Caco-2 (cell line): Measurements from ENCODE around the gene ENTPD2. TPM values are rescaled to one million over a fixed set of nuclear protein-coding genes. Genes with fewer than 3 reads are reported as not detected.

Experiments used
- BruUV-seq: library from RNA; stranded (reverse); fragments of 400-500 nt; replicated peaks from 2 replicates; lab custom pipeline; 2021; lab: Mats Ljungman, UMichigan
- CTCF ChIA-PET: fragments of 300-600 bp; sonication (Branson Sonifier 250); formaldehyde crosslinking; loops from one replicate; lab custom pipeline; 2022; ENCODE audit warnings: antibody characterized with exemption; lab: Charles Lee
- POLR2A ChIA-PET: fragments of 300-600 bp; sonication (Branson Sonifier 250); formaldehyde crosslinking; loops from one replicate; lab custom pipeline; 2022; ENCODE audit warnings: antibody characterized with exemption; lab: Charles Lee
- DNase-seq, 2 experiments: peaks; one replicate each; pipeline versions ENCODE4 v3.0.0 to v3.0.0-alpha.2; 2020 to 2022
- H3K27me3 ChIP-seq: replicated peaks from 2 replicates; pipeline ENCODE4 v1.6.0; 2011; ENCODE audit warnings: low read length; ENCODE audit not compliant: control insufficient read depth, insufficient read depth
- H3K36me3 ChIP-seq: 2 replicates; pipeline ENCODE4 v1.5.1; 2011; ENCODE audit warnings: low read length; ENCODE audit not compliant: control insufficient read depth, insufficient read depth
- H3K4me1 ChIP-seq: fragments of 250-450 bp; sonication (Bioruptor Pico); 2 replicates; pipeline ENCODE4 v1.5.1; 2020; ENCODE audit warnings: mild to moderate bottlenecking
- H3K4me3 ChIP-seq: 2 replicates; pipeline ENCODE4 v1.5.1; 2011; ENCODE audit warnings: low read depth, mild to moderate bottlenecking, control low read depth, low read length
- H3K9me3 ChIP-seq: fragments of 250-450 bp; sonication (Bioruptor Pico); 2 replicates; pipeline ENCODE4 v1.5.1; 2020; ENCODE audit warnings: mild to moderate bottlenecking, moderate library complexity
- H3K27ac Mint-ChIP-seq: one replicate; pipeline ENCODE4 v1.8.0; 2022; ENCODE audit warnings: mixed read lengths; ENCODE audit not compliant: unreplicated experiment
- H3K27me3 Mint-ChIP-seq: one replicate; pipeline ENCODE4 v1.8.0; 2022; ENCODE audit warnings: mixed read lengths; ENCODE audit not compliant: insufficient read depth, unreplicated experiment
- H3K36me3 Mint-ChIP-seq: one replicate; pipeline ENCODE4 v1.8.0; 2022; ENCODE audit warnings: mild to moderate bottlenecking, mixed read lengths; ENCODE audit not compliant: insufficient read depth, unreplicated experiment
- H3K4me1 Mint-ChIP-seq: one replicate; pipeline ENCODE4 v1.8.0; 2022; ENCODE audit warnings: low read depth, mixed read lengths; ENCODE audit not compliant: unreplicated experiment
- H3K4me3 Mint-ChIP-seq: one replicate; pipeline ENCODE4 v1.8.0; 2022; ENCODE audit warnings: mild to moderate bottlenecking, moderate library complexity, mixed read lengths; ENCODE audit not compliant: unreplicated experiment
- H3K9me3 Mint-ChIP-seq: one replicate; pipeline ENCODE4 v1.8.0; 2022; ENCODE audit warnings: mixed read lengths; ENCODE audit not compliant: unreplicated experiment
- CTCF ChIP-seq, 2 experiments: fragments of 200-600 bp in 1 of 2; IDR thresholded peaks; 1 replicate in 1 of 2; 2 replicates in 1 of 2; pipeline versions ENCODE4 v1.5.1 to v1.8.0; 2011 to 2022; ENCODE audit warnings: antibody characterized with exemption in 1 of 2, control low read depth in 1 of 2, inconsistent platforms in 1 of 2, low read depth in 1 of 2, low read length in 1 of 2, mild to moderate bottlenecking in 1 of 2, moderate library complexity in 1 of 2; ENCODE audit not compliant: insufficient read depth in 1 of 2, severe bottlenecking in 1 of 2, unreplicated experiment in 1 of 2
- intact Hi-C: fragments of 100-400 bp; cut with micrococcal nuclease; formaldehyde crosslinking; loops from one replicate; pipeline ENCODE4 v1.10.0; 2022; ENCODE audit not compliant: unreplicated experiment
- total RNA-seq: library from RNA; stranded (reverse); gene quantifications from 2 replicates; pipeline ENCODE4 v1.2.3, GENCODE V29; 2022

ENTPD2 gene
- total RNA-seq, 1 experiment from 2014 or later: 2.9 TPM

DNA sequence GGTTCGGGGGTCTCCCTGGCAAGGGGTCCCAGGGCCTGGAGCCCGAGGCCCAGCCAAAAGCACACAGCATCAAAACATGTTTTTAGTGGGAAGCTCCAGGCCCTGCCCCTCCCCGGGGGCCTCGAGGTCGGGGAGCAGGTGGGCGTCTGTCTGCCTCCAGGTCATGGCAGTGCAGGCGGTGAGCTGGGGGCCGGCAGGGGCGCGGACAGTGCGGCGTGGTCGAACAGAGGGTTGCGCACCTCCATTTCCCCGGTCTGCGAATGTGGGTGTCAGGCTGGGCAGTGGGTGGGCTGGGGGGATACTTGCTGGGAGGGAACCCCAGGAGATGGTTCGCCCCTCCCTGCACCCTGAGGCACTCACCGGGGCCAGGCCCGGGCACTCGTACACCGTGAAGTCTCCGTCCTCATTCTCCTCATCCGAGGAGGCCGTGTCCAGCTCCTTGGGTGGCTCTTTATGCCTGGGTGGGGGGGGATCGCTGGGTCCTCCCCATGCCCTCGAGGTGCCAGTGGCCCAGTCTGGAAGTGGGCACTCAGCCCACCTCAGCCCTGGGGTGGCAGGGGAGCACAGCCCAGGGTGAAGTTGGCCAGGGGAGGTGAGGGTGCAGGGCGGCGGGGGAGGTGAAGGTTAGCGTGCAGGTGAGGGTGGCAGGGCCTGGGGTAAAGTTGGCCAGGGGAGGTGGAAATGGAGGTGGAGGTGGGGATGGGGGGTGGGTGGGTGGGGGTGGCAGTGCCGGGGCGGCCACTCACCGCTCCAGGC is 14.1 kb downstream of the ENTPD2 start:
- Histone ChIP-seq H3K27me3 (no peaks in the 10 kb centered on the region), H3K9me3 (no peaks in the 10 kb centered on the region), H3K36me3 (no peaks in the 10 kb centered on the region), H3K4me1 (peaks cover 6% of the 10 kb centered on the region), H3K4me3 (no peak overlapping the region)
- POLR2A ChIA-PET: no interaction called here
- Mint-ChIP-seq H3K36me3 (peaks cover 18% of the 10 kb centered on the region), H3K4me1 (no peaks in the 10 kb centered on the region), H3K27me3 (no peaks in the 10 kb centered on the region), H3K9me3 (no peaks in the 10 kb centered on the region), H3K4me3 (no peak overlapping the region), H3K27ac (no peak overlapping the region)
- intact Hi-C loops: no loop called here
- DNase-seq: no peak
- CTCF ChIA-PET: interaction anchor here (0.6 kb wide), 2 partner anchors 9 to 26 kb away, joined by 3 read pairs; no protein-coding TSS in a partner anchor
- BruUV-seq: TSS peak; percentile 45
- no peak for TF ChIP-seq CTCF (IDR thresholded peaks at IDR 0.05; ENCODE audit: insufficient read depth in 1 of 2, low read depth in 1 of 2, low read length in 1 of 2, severe bottlenecking in 1 of 2, unreplicated experiment in 1 of 2)

DNA sequence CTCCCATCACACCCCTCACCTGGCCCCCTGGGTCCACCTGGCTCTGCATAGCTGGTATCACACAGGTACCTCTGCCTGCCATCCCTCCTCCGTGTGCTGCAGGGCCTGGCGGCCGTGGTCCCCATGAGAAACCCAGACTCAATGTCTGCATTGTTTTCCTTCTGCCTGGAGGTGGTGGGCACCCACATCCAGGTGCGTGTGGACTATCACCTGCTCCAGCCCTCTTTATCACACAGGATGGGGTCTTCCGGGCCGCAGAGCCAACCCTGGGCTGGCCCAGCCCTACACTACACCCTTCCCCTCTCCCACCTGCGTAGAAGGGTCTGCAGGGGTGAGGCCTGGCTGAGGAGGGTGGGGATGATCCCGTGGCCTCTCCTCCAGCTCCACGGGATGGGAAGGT is 14.9 kb downstream of the ENTPD2 start:
- H3K4me3 Mint-ChIP-seq: no peak overlapping the region
- POLR2A ChIA-PET: no interaction called here
- intact Hi-C loops: no loop called here
- no peak for TF ChIP-seq CTCF (IDR thresholded peaks at IDR 0.05; ENCODE audit: insufficient read depth in 1 of 2, low read depth in 1 of 2, low read length in 1 of 2, severe bottlenecking in 1 of 2, unreplicated experiment in 1 of 2)
- no peak overlapping the region for H3K27ac Mint-ChIP-seq
- H3K36me3 Mint-ChIP-seq: peaks cover 23% of the 10 kb centered on the region
- H3K9me3 ChIP-seq: no peaks in the 10 kb centered on the region
- CTCF ChIA-PET: interaction anchor here (0.5 kb wide), 1 partner anchor 28 kb away, joined by 5 read pairs; no protein-coding TSS in a partner anchor
- H3K4me1 Mint-ChIP-seq: no peaks in the 10 kb centered on the region
- H3K36me3 ChIP-seq: no peaks in the 10 kb centered on the region
- no peak for DNase-seq
- peaks cover 6% of the 10 kb centered on the region for H3K4me1 ChIP-seq
- no peaks in the 10 kb centered on the region for H3K27me3 ChIP-seq
- no TSS peak for BruUV-seq
- no peaks in the 10 kb centered on the region for H3K9me3 Mint-ChIP-seq
- H3K4me3 ChIP-seq: no peak overlapping the region
- H3K27me3 Mint-ChIP-seq: no peaks in the 10 kb centered on the region

GRCh38 chr9:137037483-137037882 is 16.4 kb downstream of the ENTPD2 start:
- Mint-ChIP-seq H3K36me3 (peaks cover 23% of the 10 kb centered on the region), H3K4me1 (no peaks in the 10 kb centered on the region), H3K27ac (no peak overlapping the region), H3K9me3 (no peaks in the 10 kb centered on the region), H3K27me3 (no peaks in the 10 kb centered on the region), H3K4me3 (no peak overlapping the region)
- no TSS peak for BruUV-seq
- intact Hi-C loops: no loop called here
- POLR2A ChIA-PET: no interaction called here
- Histone ChIP-seq H3K36me3 (no peaks in the 10 kb centered on the region), H3K27me3 (no peaks in the 10 kb centered on the region), H3K4me1 (peaks cover 6% of the 10 kb centered on the region), H3K9me3 (no peaks in the 10 kb centered on the region), H3K4me3 (no peak overlapping the region)
- TF ChIP-seq CTCF (IDR thresholded peaks at IDR 0.05; ENCODE audit: insufficient read depth in 1 of 2, low read depth in 1 of 2, low read length in 1 of 2, severe bottlenecking in 1 of 2, unreplicated experiment in 1 of 2): no peak
- CTCF ChIA-PET: no interaction called here
- DNase-seq: no peak
